Heart left ventricle (tissue), 13 donors: ENCODE measurements around the gene HACD2.

Source experiments
- CTCF ChIP-seq, 12 donors: fragments of 200-600 bp; sonication (generic) in 4 of 12; IDR thresholded peaks; one replicate each; pipeline versions ENCODE4 v1.5.0 to v1.8.0; 2018 to 2022; ENCODE audit warnings: antibody characterized with exemption in 12 of 12, mild to moderate bottlenecking in 5 of 12
- POLR2A ChIP-seq, 2 donors: fragments of 450-650 bp; IDR thresholded peaks; one replicate each; pipeline ENCODE4 v1.6.1; 2017; ENCODE audit warnings: antibody characterized with exemption in 2 of 2, mild to moderate bottlenecking in 2 of 2, moderate library complexity in 2 of 2
- donor health status: ischemic (EF 13 %, LVEDD 7.1; RV severe dilation, severe dysfunction).
- donor health status: DM: no; HTN: yes; CAD: no.
- donor health status: DM: no; HTN: no; CAD: no.
- donor health status: ischemic (EF 25% LVEDD 6.9; RV normal size, moderate dysfunction).
- donor health status: ischemic (EF 25% LVEDD 5.7; RV mildly dilated, moderate dysfunction).
- donor health status: ischemic (EF 35%, LVEDD 5.7; RV mildly dilated, moderate dysfunction).
- donor health status: nonischemic (EF 11% LVEDD 7.7; RV severe dilation, severe dysfunction).
- donor health status: DM: yes; HTN: yes; CAD: no.
- donor health status: PGD.
- donor health status: ischemic (EF 29% LVEDD 5.4; RV normal size, mild dysfunction).
- donor health status: nonischemic (EF 23%, LVEDD 6.1; RV moderate dilation, normal function).

GRCh38 chr3:123508178-123508577, 76.7 kb downstream of the HACD2 start:
- no peak for TF ChIP-seq CTCF (IDR thresholded peaks at IDR 0.05)
- no peak for TF ChIP-seq POLR2A (IDR thresholded peaks at IDR 0.05)
